Common myeloid progenitor, CD34-positive (primary cell): ENCODE measurements around the gene MED4.

Source experiments
- CTCF ChIA-PET: fragments of 350-600 bp; sonication (Branson Sonifier 250); formaldehyde crosslinking; loops from one replicate; lab custom pipeline; 2021; ENCODE audit warnings: antibody characterized with exemption; lab: Charles Lee
- POLR2A ChIA-PET: fragments of 350-600 bp; sonication (Branson Sonifier 250); formaldehyde crosslinking; loops from one replicate; lab custom pipeline; 2021; ENCODE audit warnings: antibody characterized with exemption; lab: Charles Lee
- DNase-seq, 3 donors: peaks; one replicate each; pipeline versions ENCODE4 v3.0.0 to v3.0.0-alpha.2; 2013
- H3K27ac ChIP-seq, 2 experiments: 1 replicate in 1 of 2; 2 replicates in 1 of 2; pipeline ENCODE4 v1.7.0; 2013; ENCODE audit warnings: inconsistent platforms in 2 of 2, low read length in 2 of 2, mild to moderate bottlenecking in 2 of 2, low read depth in 1 of 2, moderate library complexity in 1 of 2; ENCODE audit not compliant: severe bottlenecking in 2 of 2, insufficient read depth in 1 of 2, poor library complexity in 1 of 2
- H3K27me3 ChIP-seq, 5 experiments: replicated peaks in 2 of 5; 1 replicate in 3 of 5; 2 replicates in 2 of 5; pipeline versions ENCODE4 v1.6.1 to v1.7.0; 2013; ENCODE audit warnings: low read length in 4 of 5, mild to moderate bottlenecking in 2 of 5, moderate library complexity in 2 of 5, inconsistent platforms in 1 of 5; ENCODE audit not compliant: insufficient read depth in 5 of 5, control insufficient read depth in 4 of 5
- H3K36me3 ChIP-seq, 4 experiments: 1 replicate in 2 of 4; 2 replicates in 2 of 4; pipeline versions ENCODE4 v1.6.1 to v1.7.0; 2013; ENCODE audit warnings: low read length in 3 of 4, control low read depth in 1 of 4, mild to moderate bottlenecking in 1 of 4; ENCODE audit not compliant: control insufficient read depth in 4 of 4, insufficient read depth in 4 of 4
- H3K4me1 ChIP-seq, 4 experiments: 1 replicate in 3 of 4; 2 replicates in 1 of 4; pipeline versions ENCODE4 v1.6.1 to v1.7.1; 2013; ENCODE audit warnings: low read length in 3 of 4, mild to moderate bottlenecking in 3 of 4, control low read depth in 1 of 4, inconsistent platforms in 1 of 4, moderate library complexity in 1 of 4; ENCODE audit not compliant: control insufficient read depth in 4 of 4, insufficient read depth in 4 of 4; ENCODE audit errors: control extremely low read depth in 1 of 4
- H3K4me3 ChIP-seq, 7 experiments: 1 replicate in 4 of 7; 2 replicates in 3 of 7; pipeline versions ENCODE4 v1.5.1 to v1.7.0; 2013; ENCODE audit warnings: mild to moderate bottlenecking in 7 of 7, low read length in 6 of 7, moderate library complexity in 6 of 7, inconsistent platforms in 2 of 7, low read depth in 2 of 7, control low read depth in 1 of 7; ENCODE audit not compliant: insufficient read depth in 4 of 7, control insufficient read depth in 1 of 7; ENCODE audit errors: extremely low read depth in 1 of 7
- H3K9me3 ChIP-seq, 5 experiments: 1 replicate in 4 of 5; 2 replicates in 1 of 5; pipeline versions ENCODE4 v1.6.1 to v1.7.1; 2013; ENCODE audit warnings: low read length in 4 of 5, mild to moderate bottlenecking in 2 of 5, inconsistent platforms in 1 of 5, low read depth in 1 of 5, moderate library complexity in 1 of 5; ENCODE audit not compliant: control insufficient read depth in 4 of 5, insufficient read depth in 2 of 5; ENCODE audit errors: control extremely low read depth in 1 of 5
- WGBS: methylation state at CpG from one replicate; pipeline ENCODE4 v1.1.5; 2013; ENCODE audit not compliant: insufficient coverage; 5-methylcytosine and 5-hydroxymethylcytosine counted together

MED4 gene

GRCh38 chr13:48040896-48041295 lies 54.0 kb downstream of the MED4 start:
- Histone ChIP-seq H3K4me3 (no peak overlapping the region), H3K36me3 (peaks cover 6 to 19% (median 16%) of the 10 kb centered on the region in 4 experiments), H3K27ac (no peak overlapping the region), H3K27me3 (no peaks in the 10 kb centered on the region), H3K9me3 (peaks cover 0 to 8% (median 0%) of the 10 kb centered on the region in 5 experiments), H3K4me1 (peaks cover 4 to 32% (median 19%) of the 10 kb centered on the region in 4 experiments)
- WGBS = no CpG with 5 or more reads among the region's 1 CpG
- DNase-seq = peak in 1 of 3 donors; percentile 6
- ChIA-PET CTCF (interaction anchor here (1.1 kb wide), 1 partner anchor 242 kb away, joined by 3 read pairs; no protein-coding TSS in a partner anchor), POLR2A (no interaction called here)

GRCh38 chr13:48040049-48040448 lies 54.9 kb downstream of the MED4 start:
- peaks cover 6 to 22% (median 15%) of the 10 kb centered on the region in 4 experiments for H3K36me3 ChIP-seq
- ChIA-PET POLR2A (no interaction called here), CTCF (interaction anchor here (0.9 to 1.1 kb wide), 2 partner anchors 55 to 241 kb away, joined by 3 to 4 read pairs; partner anchors contain the start of gene MED4)
- H3K27ac ChIP-seq = no peak overlapping the region
- peaks cover 0 to 8% (median 0%) of the 10 kb centered on the region in 5 experiments for H3K9me3 ChIP-seq
- no peaks in the 10 kb centered on the region for H3K27me3 ChIP-seq
- no peak overlapping the region for H3K4me3 ChIP-seq
- no peak for DNase-seq
- peaks cover 4 to 32% (median 19%) of the 10 kb centered on the region in 4 experiments for H3K4me1 ChIP-seq

GRCh38 chr13:48038761-48039160 lies 56.1 kb downstream of the MED4 start:
- peak in 2 of 3 donors; percentile 37 to 51 for DNase-seq
- WGBS = 100% methylated on average over 1 of the region's 1 CpG
- Histone ChIP-seq H3K27ac (no peak overlapping the region), H3K4me1 (peaks cover 4 to 28% (median 18%) of the 10 kb centered on the region in 4 experiments), H3K9me3 (peaks cover 0 to 11% (median 2%) of the 10 kb centered on the region in 5 experiments), H3K36me3 (peaks cover 6 to 30% (median 15%) of the 10 kb centered on the region in 4 experiments), H3K27me3 (no peaks in the 10 kb centered on the region), H3K4me3 (peak overlapping the region in 5 of 7 experiments; percentile 70 to 94 (median 90))
- ChIA-PET CTCF (interaction anchor here (1.0 to 2.5 kb wide), 8 partner anchors 10 to 61 kb away, joined by 3 to 22 read pairs (median 4); partner anchors contain the start of gene MED4), POLR2A (interaction anchor here (0.6 to 0.9 kb wide), 2 partner anchors 41 to 637 kb away, joined by 3 to 4 read pairs; no protein-coding TSS in a partner anchor)

GRCh38 chr13:48037346-48038173 lies 57.3 kb downstream of the MED4 start, which contains the start of gene NUDT15:
TSS of gene NUDT15 (plus strand) at chr13:48037726. CDS start at chr13:48037747, 21 bp downstream.
- Histone ChIP-seq H3K36me3 (peaks cover 8 to 38% (median 15%) of the 10 kb centered on the region in 4 experiments), H3K4me3 (peak within 1 kb of the TSS; percentile 61 to 94 (median 84)), H3K4me1 (peaks cover 4 to 22% (median 18%) of the 10 kb centered on the region in 4 experiments), H3K27me3 (no peaks in the 10 kb centered on the region), H3K27ac (peak within 1 kb of the TSS; percentile 96 to 97), H3K9me3 (peaks cover 0 to 19% (median 6%) of the 10 kb centered on the region in 5 experiments)
- peak; percentile 99 to 100 (median 99) for DNase-seq
- CTCF ChIA-PET = interaction anchor here (0.6 to 2.5 kb wide), 15 partner anchors 11 to 703 kb away, joined by 3 to 22 read pairs (median 4); partner anchors contain the start of gene MED4
- WGBS = 0% methylated on average over 66 of the region's 82 CpGs
- POLR2A ChIA-PET = interaction anchor here (0.6 to 0.9 kb wide), 3 partner anchors 9 to 57 kb away, joined by 3 to 5 read pairs (median 3); partner anchors contain the start of gene MED4

GRCh38 chr13:48029859-48030258 lies 65.0 kb downstream of the MED4 start:
- Histone ChIP-seq H3K27ac (no peak overlapping the region), H3K9me3 (peaks cover 3 to 33% (median 9%) of the 10 kb centered on the region in 5 experiments), H3K4me1 (no peaks in the 10 kb centered on the region), H3K27me3 (no peaks in the 10 kb centered on the region), H3K36me3 (peaks cover 0 to 38% (median 6%) of the 10 kb centered on the region in 4 experiments), H3K4me3 (no peak overlapping the region)
- no peak for DNase-seq
- POLR2A ChIA-PET = no interaction called here
- CTCF ChIA-PET = no interaction called here
- WGBS = no CpG with 5 or more reads among the region's 2 CpGs

GRCh38 chr13:48028066-48028465 lies 66.8 kb downstream of the MED4 start:
- no peak for DNase-seq
- Histone ChIP-seq H3K36me3 (peaks cover 0 to 27% (median 6%) of the 10 kb centered on the region in 4 experiments), H3K4me1 (no peaks in the 10 kb centered on the region), H3K27me3 (no peaks in the 10 kb centered on the region), H3K9me3 (peaks cover 3 to 25% (median 7%) of the 10 kb centered on the region in 5 experiments), H3K4me3 (no peak overlapping the region), H3K27ac (no peak overlapping the region)
- CTCF ChIA-PET = no interaction called here
- POLR2A ChIA-PET = no interaction called here
